Measurements from ENCODE around the gene CD27.

DNA sequence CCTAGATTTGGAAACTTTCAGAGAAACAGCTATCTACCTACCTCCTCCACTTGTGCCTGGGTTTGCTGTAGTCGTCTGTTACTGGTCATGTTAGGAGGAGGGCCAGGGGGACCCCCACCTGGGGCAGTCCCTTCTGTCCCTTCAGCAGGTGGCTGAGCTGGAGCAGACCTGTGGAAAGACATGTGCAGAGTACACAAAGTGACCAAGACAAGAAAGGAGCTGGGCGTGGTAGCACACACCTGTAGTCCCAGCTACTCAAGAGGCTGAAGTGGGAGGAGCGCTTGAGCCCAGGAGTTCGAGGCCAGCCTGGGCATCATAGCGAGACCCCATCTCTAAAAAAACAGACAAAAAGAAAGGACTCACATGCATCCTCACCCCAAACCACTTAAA lies 21.4 kb downstream of the CD27 start:
- TF ChIP-seq, protein P1, sequence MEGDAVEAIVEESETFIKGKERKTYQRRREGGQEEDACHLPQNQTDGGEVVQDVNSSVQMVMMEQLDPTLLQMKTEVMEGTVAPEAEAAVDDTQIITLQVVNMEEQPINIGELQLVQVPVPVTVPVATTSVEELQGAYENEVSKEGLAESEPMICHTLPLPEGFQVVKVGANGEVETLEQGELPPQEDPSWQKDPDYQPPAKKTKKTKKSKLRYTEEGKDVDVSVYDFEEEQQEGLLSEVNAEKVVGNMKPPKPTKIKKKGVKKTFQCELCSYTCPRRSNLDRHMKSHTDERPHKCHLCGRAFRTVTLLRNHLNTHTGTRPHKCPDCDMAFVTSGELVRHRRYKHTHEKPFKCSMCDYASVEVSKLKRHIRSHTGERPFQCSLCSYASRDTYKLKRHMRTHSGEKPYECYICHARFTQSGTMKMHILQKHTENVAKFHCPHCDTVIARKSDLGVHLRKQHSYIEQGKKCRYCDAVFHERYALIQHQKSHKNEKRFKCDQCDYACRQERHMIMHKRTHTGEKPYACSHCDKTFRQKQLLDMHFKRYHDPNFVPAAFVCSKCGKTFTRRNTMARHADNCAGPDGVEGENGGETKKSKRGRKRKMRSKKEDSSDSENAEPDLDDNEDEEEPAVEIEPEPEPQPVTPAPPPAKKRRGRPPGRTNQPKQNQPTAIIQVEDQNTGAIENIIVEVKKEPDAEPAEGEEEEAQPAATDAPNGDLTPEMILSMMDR (IDR thresholded peaks at IDR 0.05) = no peak
- no peak for TF ChIP-seq EP300 (IDR thresholded peaks at IDR 0.05)
- no peak for TF ChIP-seq POLR2A (IDR thresholded peaks at IDR 0.05)
